Activated B cell treated with CpG ODN at 0.5 μM for 24 hours (primary cell): Measurements from ENCODE around the gene GALNT4. TPM values are rescaled to one million over a fixed set of nuclear protein-coding genes. Genes with fewer than 3 reads are reported as not detected.
A peak's percentile ranks its signal among the peaks of the same experiment; 100 is the strongest.

Experiments used
- ATAC-seq: fragments of 200-7000 bp; cut with Tn5 transposase; one replicate; pipeline ENCODE4 v1.10.0; 2021; ENCODE audit warnings: low read depth, mild to moderate bottlenecking, moderate library complexity
- CTCF ChIA-PET: fragments of 350-600 bp; sonication (Branson Sonifier 250); formaldehyde crosslinking; loops from one replicate; lab custom pipeline; 2021; ENCODE audit warnings: antibody characterized with exemption; lab: Charles Lee
- POLR2A ChIA-PET: fragments of 350-600 bp; sonication (Branson Sonifier 250); formaldehyde crosslinking; loops from one replicate; lab custom pipeline; 2021; ENCODE audit warnings: antibody characterized with exemption; lab: Charles Lee
- DNase-seq: peaks from one replicate; pipeline ENCODE4 v3.0.0; 2022
- H3K27ac Mint-ChIP-seq: one replicate; pipeline ENCODE4 v1.8.0; 2020; ENCODE audit warnings: mixed read lengths
- H3K27me3 Mint-ChIP-seq: one replicate; pipeline ENCODE4 v1.8.0; 2021; ENCODE audit warnings: mixed read lengths
- H3K36me3 Mint-ChIP-seq: one replicate; pipeline ENCODE4 v1.8.0; 2021; ENCODE audit warnings: low read depth, mixed read lengths
- H3K4me1 Mint-ChIP-seq: one replicate; pipeline ENCODE4 v1.8.0; 2021; ENCODE audit warnings: mixed read lengths
- H3K4me3 Mint-ChIP-seq: one replicate; pipeline ENCODE4 v1.8.0; 2020; ENCODE audit warnings: mild to moderate bottlenecking, mixed read lengths
- H3K9me3 Mint-ChIP-seq: one replicate; pipeline ENCODE4 v1.8.0; 2020; ENCODE audit warnings: mixed read lengths
- intact Hi-C: fragments of 100-400 bp; cut with micrococcal nuclease; formaldehyde crosslinking; loops from one replicate; pipeline ENCODE4 v1.15.1; 2024
- total RNA-seq: library from RNA; stranded (reverse); gene quantifications from 2 replicates; pipeline ENCODE4 v1.2.3, GENCODE V29; 2022
- TF ChIP-seq, protein P1 (sequence below): fragments of 200-600 bp; IDR thresholded peaks from one replicate; pipeline ENCODE4 v1.8.0; 2022; ENCODE audit warnings: antibody characterized with exemption, mild to moderate bottlenecking

The GALNT4 gene
- total RNA-seq, 1 donor from 2014 or later = 6.2 TPM

DNA sequence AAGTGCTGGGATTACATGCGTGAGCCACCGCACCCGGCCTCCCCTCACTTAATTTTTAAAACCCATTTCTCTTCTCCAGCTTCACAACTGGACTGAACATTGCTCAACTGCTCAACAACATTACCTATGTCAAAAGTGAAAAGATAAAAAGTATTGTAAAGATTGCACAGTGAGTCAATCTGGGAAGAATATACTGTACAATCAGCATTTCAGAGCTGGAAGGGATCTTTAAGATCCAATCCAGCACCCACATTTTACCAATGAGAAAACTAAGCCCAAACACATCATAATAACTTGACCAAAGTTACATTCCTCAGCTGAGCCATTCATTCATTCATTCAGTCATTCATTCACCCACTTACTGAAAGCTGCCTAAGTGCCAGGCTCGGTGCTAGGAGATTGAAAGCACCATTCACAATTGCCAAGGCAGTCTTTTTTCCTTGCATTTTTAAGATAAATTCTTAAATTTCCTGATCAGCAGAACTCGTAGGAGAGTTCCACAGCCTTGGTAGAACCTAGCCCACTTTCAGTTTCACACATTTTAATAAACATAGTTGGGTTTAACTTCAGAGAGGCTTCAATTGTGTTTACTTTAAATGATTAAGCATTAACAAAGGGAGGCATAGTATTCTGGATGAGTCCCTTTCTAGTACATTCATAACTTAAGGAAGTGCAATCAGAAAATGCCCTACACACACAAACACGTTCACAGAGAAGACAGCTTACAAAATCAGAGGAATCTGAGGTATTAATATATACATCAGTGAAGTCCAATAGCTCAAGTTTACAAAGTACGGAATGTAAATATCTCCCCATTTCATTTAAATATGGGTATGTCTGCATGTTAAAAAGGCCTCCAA lies 3.0 kb downstream of the GALNT4 start:
- Mint-ChIP-seq H3K27ac (no peak overlapping the region), H3K4me3 (peak overlapping the region; percentile 46), H3K9me3 (no peaks in the 10 kb centered on the region), H3K4me1 (peaks cover 60% of the 10 kb centered on the region), H3K27me3 (no peaks in the 10 kb centered on the region), H3K36me3 (peaks cover 33% of the 10 kb centered on the region)
- ATAC-seq = no peak
- intact Hi-C loops = no loop called here
- CTCF ChIA-PET = interaction anchor here (0.9 to 1.6 kb wide), 4 partner anchors 9 to 504 kb away, joined by 3 to 6 read pairs (median 3); no protein-coding TSS in a partner anchor
- POLR2A ChIA-PET = no interaction called here
- TF ChIP-seq, protein P1, sequence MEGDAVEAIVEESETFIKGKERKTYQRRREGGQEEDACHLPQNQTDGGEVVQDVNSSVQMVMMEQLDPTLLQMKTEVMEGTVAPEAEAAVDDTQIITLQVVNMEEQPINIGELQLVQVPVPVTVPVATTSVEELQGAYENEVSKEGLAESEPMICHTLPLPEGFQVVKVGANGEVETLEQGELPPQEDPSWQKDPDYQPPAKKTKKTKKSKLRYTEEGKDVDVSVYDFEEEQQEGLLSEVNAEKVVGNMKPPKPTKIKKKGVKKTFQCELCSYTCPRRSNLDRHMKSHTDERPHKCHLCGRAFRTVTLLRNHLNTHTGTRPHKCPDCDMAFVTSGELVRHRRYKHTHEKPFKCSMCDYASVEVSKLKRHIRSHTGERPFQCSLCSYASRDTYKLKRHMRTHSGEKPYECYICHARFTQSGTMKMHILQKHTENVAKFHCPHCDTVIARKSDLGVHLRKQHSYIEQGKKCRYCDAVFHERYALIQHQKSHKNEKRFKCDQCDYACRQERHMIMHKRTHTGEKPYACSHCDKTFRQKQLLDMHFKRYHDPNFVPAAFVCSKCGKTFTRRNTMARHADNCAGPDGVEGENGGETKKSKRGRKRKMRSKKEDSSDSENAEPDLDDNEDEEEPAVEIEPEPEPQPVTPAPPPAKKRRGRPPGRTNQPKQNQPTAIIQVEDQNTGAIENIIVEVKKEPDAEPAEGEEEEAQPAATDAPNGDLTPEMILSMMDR = no peak
- DNase-seq = no peak

GRCh38 chr12:89517720-89518119 lies 6.9 kb downstream of the GALNT4 start:
- CTCF ChIA-PET = no interaction called here
- no peak for ATAC-seq
- TF ChIP-seq, protein P1 = no peak
- Mint-ChIP-seq H3K36me3 (peaks cover 16% of the 10 kb centered on the region), H3K4me3 (no peak overlapping the region), H3K4me1 (peaks cover 32% of the 10 kb centered on the region), H3K27ac (no peak overlapping the region), H3K27me3 (no peaks in the 10 kb centered on the region), H3K9me3 (no peaks in the 10 kb centered on the region)
- POLR2A ChIA-PET = no interaction called here
- no peak for DNase-seq
- intact Hi-C loops = no loop called here

- POLR2A ChIA-PET = interaction anchor here (0.6 kb wide), 1 partner anchor 18 kb away, joined by 4 read pairs; no protein-coding TSS in a partner anchor
- H3K4me1 Mint-ChIP-seq = peaks cover 23% of the 10 kb centered on the region
- no peak overlapping the region for H3K27ac Mint-ChIP-seq
- intact Hi-C loops = no loop called here
- TF ChIP-seq, protein P1 = no peak
- ATAC-seq = no peak
- CTCF ChIA-PET = no interaction called here
- no peaks in the 10 kb centered on the region for H3K27me3 Mint-ChIP-seq
- no peak overlapping the region for H3K4me3 Mint-ChIP-seq
- peaks cover 14% of the 10 kb centered on the region for H3K36me3 Mint-ChIP-seq
- DNase-seq = no peak
- no peaks in the 10 kb centered on the region for H3K9me3 Mint-ChIP-seq
Measured at GRCh38 chr12:89516633-89517032, 8.0 kb downstream of the GALNT4 start.

DNA sequence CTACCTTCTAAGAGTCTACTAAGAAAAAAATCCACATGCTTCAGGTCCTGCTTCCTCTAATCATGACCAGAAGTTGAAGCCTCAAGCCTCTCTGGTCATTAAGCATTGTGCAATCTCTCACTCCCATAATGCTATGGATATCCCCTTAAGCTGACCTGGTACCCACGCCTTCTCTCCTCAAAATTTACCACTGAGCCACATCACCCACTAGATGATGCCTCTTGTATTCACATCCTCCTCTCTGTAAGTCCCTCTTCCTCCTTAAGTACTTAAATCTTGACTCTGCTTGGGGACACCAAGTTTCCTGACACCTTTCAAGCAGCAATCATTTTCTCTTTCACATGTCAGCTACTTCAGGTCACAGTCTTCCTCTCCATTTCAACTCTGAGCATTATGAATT lies 9.8 kb downstream of the GALNT4 start:
- no peak for ATAC-seq
- POLR2A ChIA-PET = no interaction called here
- intact Hi-C loops = no loop called here
- TF ChIP-seq, protein P1 = no peak
- DNase-seq = no peak
- Mint-ChIP-seq H3K27ac (no peak overlapping the region), H3K4me1 (peaks cover 12% of the 10 kb centered on the region), H3K36me3 (peaks cover 15% of the 10 kb centered on the region), H3K4me3 (no peak overlapping the region), H3K9me3 (no peaks in the 10 kb centered on the region), H3K27me3 (no peaks in the 10 kb centered on the region)
- CTCF ChIA-PET = no interaction called here

DNA sequence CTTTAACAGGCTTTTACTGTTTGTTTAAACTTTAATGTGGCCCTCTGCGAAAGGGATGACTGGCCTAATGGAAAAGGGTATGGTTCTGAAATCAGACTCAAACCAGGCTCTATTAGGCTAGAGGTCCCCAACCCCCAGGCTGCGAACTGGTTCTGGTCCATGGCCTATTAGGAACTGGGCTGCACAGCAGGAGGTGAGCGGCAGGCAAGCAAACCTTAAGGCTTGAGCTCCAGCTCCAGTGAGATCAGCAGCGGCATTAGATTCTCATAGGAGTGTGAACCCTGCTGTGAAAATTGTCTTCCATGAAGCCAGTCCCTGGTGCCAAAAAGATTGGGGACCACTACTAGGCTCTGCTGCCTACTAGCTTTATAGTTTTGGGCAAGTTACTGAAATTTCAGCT lies 11.1 kb downstream of the GALNT4 start:
- H3K4me1 Mint-ChIP-seq = peaks cover 7% of the 10 kb centered on the region
- ChIA-PET CTCF (no interaction called here), POLR2A (interaction anchor here (1.1 kb wide), 1 partner anchor 11 kb away, joined by 3 read pairs; the partner anchor contains the start of gene GALNT4)
- peaks cover 11% of the 10 kb centered on the region for H3K36me3 Mint-ChIP-seq
- intact Hi-C loops = no loop called here
- no peaks in the 10 kb centered on the region for H3K27me3 Mint-ChIP-seq
- TF ChIP-seq, protein P1 = no peak
- H3K4me3 Mint-ChIP-seq = no peak overlapping the region
- DNase-seq (no peak), ATAC-seq (no peak)
- no peak overlapping the region for H3K27ac Mint-ChIP-seq
- H3K9me3 Mint-ChIP-seq = no peaks in the 10 kb centered on the region
